ENCODE data around the gene GEMIN7.
A peak's percentile ranks its signal among the peaks of the same experiment; 100 is the strongest.
"Not testable (repeated sequence)": the region's sequence is repeated elsewhere in the genome, so short reads cannot be mapped to it uniquely, and the experiment has no call there.

GEMIN7 gene

GRCh38 chr19:45117671-45118070 lies 38.6 kb downstream of the GEMIN7 start:
- Histone ChIP-seq H3K4me1 (ENCODE audit: control insufficient read depth in 1 of 2, insufficient read depth in 1 of 2, low read depth in 1 of 2, low read length in 1 of 2) (peaks cover 51 to 55% of the 10 kb centered on the region in 2 experiments), H3K36me3 (no peaks in the 10 kb centered on the region), H3K27ac (peak overlapping the region; percentile 89), H3K27me3 (no peaks in the 10 kb centered on the region), H3K4me3 (ENCODE audit: low read depth in 1 of 2, low read length in 1 of 2) (peak overlapping the region in 1 of 2 experiments; percentile 7), H3K9me3 (no peaks in the 10 kb centered on the region)
- TF ChIP-seq CTCF (IDR thresholded peaks at IDR 0.05), result no peak

GRCh38 chr19:45118106-45118505 lies 39.0 kb downstream of the GEMIN7 start:
- H3K4me3 ChIP-seq (ENCODE audit: low read depth in 1 of 2, low read length in 1 of 2), result no peak overlapping the region
- H3K36me3 ChIP-seq, result no peaks in the 10 kb centered on the region
- H3K27me3 ChIP-seq, result no peaks in the 10 kb centered on the region
- H3K27ac ChIP-seq, result peak overlapping the region; percentile 89
- peaks cover 51 to 55% of the 10 kb centered on the region in 2 experiments for H3K4me1 ChIP-seq (ENCODE audit: control insufficient read depth in 1 of 2, insufficient read depth in 1 of 2, low read depth in 1 of 2, low read length in 1 of 2)
- no peak for TF ChIP-seq CTCF (IDR thresholded peaks at IDR 0.05)
- no peaks in the 10 kb centered on the region for H3K9me3 ChIP-seq

- Histone ChIP-seq H3K4me1 (ENCODE audit: control insufficient read depth in 1 of 2, insufficient read depth in 1 of 2, low read depth in 1 of 2, low read length in 1 of 2) (peaks cover 51 to 55% of the 10 kb centered on the region in 2 experiments), H3K27ac (peak overlapping the region; percentile 89)
- H3K4me3 ChIP-seq (ENCODE audit: low read depth in 1 of 2, low read length in 1 of 2); H3K36me3 ChIP-seq; H3K27me3 ChIP-seq; H3K9me3 ChIP-seq: not testable (repeated sequence)
Observed at GRCh38 chr19:45118591-45119355, 39.7 kb downstream of the GEMIN7 start.

- Histone ChIP-seq H3K36me3 (peaks cover 3% of the 10 kb centered on the region), H3K27me3 (no peaks in the 10 kb centered on the region), H3K9me3 (no peaks in the 10 kb centered on the region), H3K4me1 (ENCODE audit: control insufficient read depth in 1 of 2, insufficient read depth in 1 of 2, low read depth in 1 of 2, low read length in 1 of 2) (peaks cover 44 to 47% of the 10 kb centered on the region in 2 experiments), H3K27ac (no peak overlapping the region), H3K4me3 (ENCODE audit: low read depth in 1 of 2, low read length in 1 of 2) (no peak overlapping the region)
- no peak for TF ChIP-seq CTCF (IDR thresholded peaks at IDR 0.05)
Observed at GRCh38 chr19:45119582-45119981, 40.5 kb downstream of the GEMIN7 start.

GRCh38 chr19:45121827-45122345 lies 42.8 kb downstream of the GEMIN7 start:
- H3K36me3 ChIP-seq, result peaks cover 3% of the 10 kb centered on the region
- H3K27me3 ChIP-seq, result no peaks in the 10 kb centered on the region
- no peak overlapping the region for H3K27ac ChIP-seq
- TF ChIP-seq CTCF (IDR thresholded peaks at IDR 0.05), result no peak
- H3K4me3 ChIP-seq (ENCODE audit: low read depth in 1 of 2, low read length in 1 of 2), result no peak overlapping the region
- H3K9me3 ChIP-seq, result no peaks in the 10 kb centered on the region
- H3K4me1 ChIP-seq (ENCODE audit: control insufficient read depth in 1 of 2, insufficient read depth in 1 of 2, low read depth in 1 of 2, low read length in 1 of 2), result peaks cover 21 to 30% of the 10 kb centered on the region in 2 experiments

GRCh38 chr19:45122832-45123231 lies 43.8 kb downstream of the GEMIN7 start:
- Histone ChIP-seq H3K27ac (no peak overlapping the region), H3K4me3 (ENCODE audit: low read depth in 1 of 2, low read length in 1 of 2) (no peak overlapping the region), H3K9me3 (no peaks in the 10 kb centered on the region), H3K36me3 (peaks cover 3% of the 10 kb centered on the region), H3K4me1 (ENCODE audit: control insufficient read depth in 1 of 2, insufficient read depth in 1 of 2, low read depth in 1 of 2, low read length in 1 of 2) (peaks cover 11 to 20% of the 10 kb centered on the region in 2 experiments), H3K27me3 (no peaks in the 10 kb centered on the region)
- TF ChIP-seq CTCF (IDR thresholded peaks at IDR 0.05), result no peak

All from neutrophil (primary cell).